WI38 (cell line): ENCODE data around the gene SLC26A11.

ENCODE experiments used
- H3K4me3 ChIP-seq: 2 replicates; pipeline ENCODE4 v1.5.1; 2011; ENCODE audit warnings: low read depth, mild to moderate bottlenecking, control low read depth, low read length
- CTCF ChIP-seq: IDR thresholded peaks from 2 replicates; pipeline ENCODE4 v1.5.1; 2012; ENCODE audit warnings: low read depth, mild to moderate bottlenecking, control low read depth, low read length

The SLC26A11 gene

GRCh38 chr17:80245566-80246265, 25.5 kb downstream of the SLC26A11 start:
- no peak overlapping the region for H3K4me3 ChIP-seq
- no peak for TF ChIP-seq CTCF

DNA sequence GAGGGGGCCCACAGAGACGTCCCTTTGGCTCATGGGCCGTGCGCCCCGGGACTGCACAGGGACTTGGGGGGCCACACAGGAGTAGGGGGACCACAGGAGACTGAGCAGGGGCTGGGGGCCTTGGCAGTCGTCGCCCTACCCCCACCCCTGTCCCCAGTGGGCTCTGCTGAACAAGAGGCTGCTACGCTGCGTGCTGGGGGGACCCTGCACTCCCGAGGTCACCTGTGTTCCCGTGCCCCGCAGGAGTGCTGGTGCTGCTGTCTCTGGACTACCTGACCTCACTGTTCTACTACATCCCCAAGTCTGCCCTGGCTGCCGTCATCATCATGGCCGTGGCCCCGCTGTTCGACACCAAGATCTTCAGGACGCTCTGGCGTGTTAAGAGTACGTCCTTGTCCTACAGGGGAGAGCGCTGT, 26.0 kb downstream of the SLC26A11 start:
- no peak for TF ChIP-seq CTCF
- no peak overlapping the region for H3K4me3 ChIP-seq

- no peak for TF ChIP-seq CTCF
- no peak overlapping the region for H3K4me3 ChIP-seq
Measured at GRCh38 chr17:80246726-80247125, 26.5 kb downstream of the SLC26A11 start.

DNA sequence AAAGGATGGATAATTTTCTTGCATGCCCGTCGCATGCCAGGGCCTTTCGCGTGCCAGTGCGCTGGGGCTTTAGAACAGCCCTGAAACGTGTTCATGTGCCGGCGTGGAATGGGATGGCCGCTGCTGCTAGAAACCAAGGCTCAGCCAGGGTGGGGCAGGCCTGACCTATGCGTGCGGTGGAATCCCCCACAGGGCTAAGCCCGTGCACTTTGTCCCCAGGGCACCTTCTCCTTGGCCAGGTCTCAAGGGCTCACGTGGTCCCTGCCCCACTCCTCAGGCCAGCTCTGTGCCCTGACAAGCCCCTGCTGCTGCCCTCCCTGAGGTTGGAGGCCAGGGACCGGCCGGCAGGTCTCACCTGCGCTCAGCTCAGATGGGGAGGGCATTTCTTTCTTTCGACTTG, 27.3 kb downstream of the SLC26A11 start:
- TF ChIP-seq CTCF: no peak
- no peak overlapping the region for H3K4me3 ChIP-seq

DNA sequence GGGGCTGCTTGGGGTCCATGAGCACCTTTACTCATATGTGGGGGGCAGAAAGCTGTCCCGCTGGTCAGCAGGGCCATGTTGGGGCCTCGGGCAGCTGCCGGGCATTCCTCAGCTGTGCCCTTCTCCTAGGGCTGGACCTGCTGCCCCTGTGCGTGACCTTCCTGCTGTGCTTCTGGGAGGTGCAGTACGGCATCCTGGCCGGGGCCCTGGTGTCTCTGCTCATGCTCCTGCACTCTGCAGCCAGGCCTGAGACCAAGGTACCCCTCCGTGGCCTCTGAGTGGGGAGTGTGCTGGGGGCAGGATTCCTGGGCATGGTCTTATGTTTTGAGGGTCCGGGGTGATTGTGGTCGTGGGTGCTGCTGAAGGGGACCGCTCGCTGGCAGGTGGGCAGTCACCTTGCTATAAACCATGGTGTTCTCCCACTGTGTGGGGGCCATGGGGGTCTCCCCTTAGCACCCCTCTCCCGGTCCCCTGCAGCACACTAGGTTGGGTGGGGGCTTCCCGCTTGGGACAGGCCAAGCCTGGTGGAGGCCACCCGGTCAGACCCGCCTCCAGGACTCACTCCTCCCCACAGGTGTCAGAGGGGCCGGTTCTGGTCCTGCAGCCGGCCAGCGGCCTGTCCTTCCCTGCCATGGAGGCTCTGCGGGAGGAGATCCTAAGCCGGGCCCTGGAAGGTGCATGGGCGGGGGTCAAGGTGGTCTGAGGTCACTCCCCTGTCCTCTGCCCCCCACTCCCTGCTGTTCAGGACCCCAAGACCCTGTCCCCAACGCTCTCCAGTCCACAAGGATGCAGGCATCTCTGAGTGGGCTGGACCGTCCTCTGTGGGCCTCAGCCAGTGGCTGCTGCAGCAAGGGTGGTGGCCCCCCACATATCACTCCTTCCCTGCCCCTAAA, 28.0 kb downstream of the SLC26A11 start:
- TF ChIP-seq CTCF: no peak

GRCh38 chr17:80248894-80249710, 28.9 kb downstream of the SLC26A11 start:
- no peak overlapping the region for H3K4me3 ChIP-seq
- TF ChIP-seq CTCF: no peak

More for the DNA sequence above, 28.0 kb downstream of the SLC26A11 start:
- H3K4me3 ChIP-seq: no peak overlapping the region
